Mesothelial cell of epicardium (in vitro differentiated cells): ENCODE data around the gene OGDH. TPM values are rescaled to one million over a fixed set of nuclear protein-coding genes. Genes with fewer than 3 reads are reported as not detected.

Source experiments
- DNase-seq, 2 experiments: peaks; one replicate each; pipeline ENCODE4 v3.0.0; 2021; ENCODE audit warnings: low spot score in 2 of 2; ENCODE audit not compliant: unreplicated experiment in 2 of 2
- H3K27ac Mint-ChIP-seq: 2 replicates; pipeline ENCODE4 v1.8.0; 2021; ENCODE audit warnings: mixed read lengths
- H3K27me3 Mint-ChIP-seq: 2 replicates; pipeline ENCODE4 v1.8.0; 2021; ENCODE audit warnings: low read depth, mixed read lengths
- H3K36me3 Mint-ChIP-seq: 2 replicates; pipeline ENCODE4 v1.8.0; 2021; ENCODE audit warnings: mixed read lengths
- H3K4me1 Mint-ChIP-seq: 2 replicates; pipeline ENCODE4 v1.8.0; 2021; ENCODE audit warnings: mixed read lengths
- H3K4me3 Mint-ChIP-seq: 2 replicates; pipeline ENCODE4 v1.8.0; 2021; ENCODE audit warnings: mild to moderate bottlenecking, moderate library complexity, mixed read lengths
- H3K9me3 Mint-ChIP-seq: 2 replicates; pipeline ENCODE4 v1.8.0; 2021; ENCODE audit warnings: mixed read lengths
- total RNA-seq: library from RNA; stranded (reverse); gene quantifications from 3 replicates; pipeline ENCODE4 v1.2.1, GENCODE V29; 2021
- TF ChIP-seq, protein P1 (sequence below): fragments of 200-600 bp; sonication (generic); IDR thresholded peaks from one replicate; pipeline ENCODE4 v1.5.0; 2021; ENCODE audit warnings: antibody characterized with exemption; ENCODE audit not compliant: unreplicated experiment

The OGDH gene
- total RNA-seq, 1 donor from 2014 or later: 71.2 TPM

- Mint-ChIP-seq H3K36me3 (peaks cover 40% of the 10 kb centered on the region), H3K9me3 (no peaks in the 10 kb centered on the region), H3K27ac (no peak overlapping the region), H3K4me3 (no peak overlapping the region), H3K4me1 (peaks cover 7% of the 10 kb centered on the region), H3K27me3 (no peaks in the 10 kb centered on the region)
- DNase-seq: no peak
- TF ChIP-seq, protein P1, sequence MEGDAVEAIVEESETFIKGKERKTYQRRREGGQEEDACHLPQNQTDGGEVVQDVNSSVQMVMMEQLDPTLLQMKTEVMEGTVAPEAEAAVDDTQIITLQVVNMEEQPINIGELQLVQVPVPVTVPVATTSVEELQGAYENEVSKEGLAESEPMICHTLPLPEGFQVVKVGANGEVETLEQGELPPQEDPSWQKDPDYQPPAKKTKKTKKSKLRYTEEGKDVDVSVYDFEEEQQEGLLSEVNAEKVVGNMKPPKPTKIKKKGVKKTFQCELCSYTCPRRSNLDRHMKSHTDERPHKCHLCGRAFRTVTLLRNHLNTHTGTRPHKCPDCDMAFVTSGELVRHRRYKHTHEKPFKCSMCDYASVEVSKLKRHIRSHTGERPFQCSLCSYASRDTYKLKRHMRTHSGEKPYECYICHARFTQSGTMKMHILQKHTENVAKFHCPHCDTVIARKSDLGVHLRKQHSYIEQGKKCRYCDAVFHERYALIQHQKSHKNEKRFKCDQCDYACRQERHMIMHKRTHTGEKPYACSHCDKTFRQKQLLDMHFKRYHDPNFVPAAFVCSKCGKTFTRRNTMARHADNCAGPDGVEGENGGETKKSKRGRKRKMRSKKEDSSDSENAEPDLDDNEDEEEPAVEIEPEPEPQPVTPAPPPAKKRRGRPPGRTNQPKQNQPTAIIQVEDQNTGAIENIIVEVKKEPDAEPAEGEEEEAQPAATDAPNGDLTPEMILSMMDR: no peak
These were observed 38.5 kb upstream of the OGDH start for GRCh38 chr7:44567884-44568283.

DNA sequence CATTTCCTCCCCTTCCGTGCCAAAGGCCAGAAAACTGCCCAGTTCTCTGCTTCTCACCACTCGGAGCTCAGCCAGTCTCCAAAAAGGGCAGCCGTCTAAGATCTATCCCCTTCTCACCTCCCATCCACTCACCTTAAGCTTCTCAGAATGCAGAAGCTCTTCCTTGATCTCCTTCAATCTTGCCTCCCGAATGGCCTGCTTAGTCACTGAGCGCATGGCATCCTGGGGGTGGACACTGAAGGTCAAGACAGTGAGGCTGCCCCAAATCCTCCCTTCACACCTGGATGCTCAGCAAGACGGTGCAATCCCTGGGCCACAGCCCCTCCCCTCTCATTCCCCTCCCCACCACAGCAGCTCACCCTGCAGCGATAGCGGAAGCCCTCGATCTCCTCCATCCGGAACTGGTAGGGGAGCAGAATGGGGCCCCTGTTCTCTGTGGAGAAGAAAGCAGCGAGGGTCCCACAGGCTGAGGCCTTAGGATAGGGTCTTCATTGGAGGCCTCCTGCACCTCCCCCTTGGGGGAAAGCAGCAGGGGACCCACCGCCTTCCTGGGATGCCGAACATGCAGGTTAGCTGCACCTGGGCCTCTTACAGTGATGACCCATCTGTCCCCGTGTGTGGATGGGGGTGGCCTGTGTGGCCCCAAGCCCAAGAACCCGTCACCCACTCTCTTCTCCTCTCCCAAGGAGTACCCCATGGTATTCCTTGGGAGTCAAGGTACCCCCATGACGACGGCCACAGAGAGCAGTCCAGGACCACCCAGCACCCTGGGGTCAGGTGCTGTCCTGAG is 37.5 kb upstream of the OGDH start:
- peaks cover 15% of the 10 kb centered on the region for H3K4me1 Mint-ChIP-seq
- H3K4me3 Mint-ChIP-seq: no peak overlapping the region
- H3K9me3 Mint-ChIP-seq: no peaks in the 10 kb centered on the region
- TF ChIP-seq, protein P1: no peak
- DNase-seq: no peak
- no peak overlapping the region for H3K27ac Mint-ChIP-seq
- H3K27me3 Mint-ChIP-seq: no peaks in the 10 kb centered on the region
- peaks cover 35% of the 10 kb centered on the region for H3K36me3 Mint-ChIP-seq

- Mint-ChIP-seq H3K36me3 (peaks cover 30% of the 10 kb centered on the region), H3K27me3 (no peaks in the 10 kb centered on the region), H3K9me3 (no peaks in the 10 kb centered on the region), H3K27ac (no peak overlapping the region), H3K4me3 (no peak overlapping the region), H3K4me1 (peaks cover 22% of the 10 kb centered on the region)
- TF ChIP-seq, protein P1: no peak
- DNase-seq: no peak
These were observed 36.5 kb upstream of the OGDH start for GRCh38 chr7:44569959-44570358.

DNA sequence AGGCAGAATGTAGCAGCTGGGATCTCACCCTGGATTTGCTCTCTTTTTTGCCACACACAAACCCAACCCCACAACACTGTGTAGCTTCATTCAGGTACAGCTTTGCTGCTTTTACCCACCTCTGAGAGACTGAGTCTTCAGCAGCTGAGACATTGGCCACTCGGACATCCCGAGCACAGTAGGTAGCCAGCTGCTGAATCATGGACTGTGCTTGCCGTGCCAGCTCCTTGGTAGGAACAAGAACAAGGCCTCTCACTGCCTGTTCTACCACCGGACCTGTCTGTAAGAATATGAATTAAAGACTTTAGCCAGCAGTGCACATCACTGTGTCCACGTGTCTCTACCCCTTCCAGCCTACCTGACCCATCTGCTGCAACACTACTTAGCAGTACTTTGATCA is 33.7 kb upstream of the OGDH start:
- TF ChIP-seq, protein P1: no peak
- Mint-ChIP-seq H3K4me3 (peak overlapping the region; percentile 98), H3K27ac (peak overlapping the region; percentile 98), H3K9me3 (no peaks in the 10 kb centered on the region), H3K36me3 (peaks cover 27% of the 10 kb centered on the region), H3K27me3 (no peaks in the 10 kb centered on the region), H3K4me1 (peaks cover 27% of the 10 kb centered on the region)
- DNase-seq: no peak

DNA sequence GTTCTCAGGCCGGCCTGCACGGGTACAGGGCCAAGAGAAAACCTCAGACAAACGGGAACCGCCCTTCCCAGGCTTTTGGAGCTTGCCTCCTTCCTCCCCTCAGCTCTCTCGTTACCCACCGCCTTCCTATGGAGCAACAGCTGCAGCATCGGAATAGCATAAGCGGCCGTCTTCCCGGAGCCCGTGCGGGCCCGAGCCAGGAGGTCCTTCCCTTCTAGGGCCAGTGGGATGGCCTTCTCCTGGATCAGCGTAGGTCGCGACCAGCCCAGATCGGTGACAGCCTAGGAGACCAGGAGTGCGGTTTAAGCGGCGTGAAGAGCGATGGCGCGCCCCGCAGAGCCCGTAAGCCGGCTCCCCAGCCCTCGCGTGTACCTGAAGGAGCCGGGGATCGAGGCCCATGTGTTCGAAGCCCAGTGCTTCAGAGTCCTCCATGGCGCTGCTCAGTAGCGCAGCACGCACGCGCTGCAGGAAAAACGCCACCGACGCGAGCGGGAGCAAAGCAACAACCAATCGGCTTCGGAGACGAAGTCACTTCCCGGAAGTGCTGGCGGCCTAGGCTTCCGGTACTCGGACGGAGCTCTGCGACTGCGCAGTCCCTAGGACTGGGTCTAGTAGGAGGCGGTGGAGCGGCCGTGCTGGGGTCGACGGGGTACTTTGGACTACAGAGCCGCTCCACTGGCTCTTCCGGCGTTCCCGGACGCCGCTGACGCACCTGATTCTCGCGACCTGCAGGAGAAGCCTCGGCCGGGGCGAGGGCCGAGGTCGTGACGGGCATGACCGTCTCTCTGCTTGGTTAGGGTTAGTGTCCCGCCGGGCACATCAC is 32.8 kb upstream of the OGDH start, which contains the start of gene DDX56:
Gene DDX56, minus strand, starts transcription at position 445 of the 823 bp plus-strand sequence. Its CDS starts 13 bp downstream, at position 432.
- Mint-ChIP-seq H3K4me1 (peaks cover 27% of the 10 kb centered on the region), H3K27me3 (no peaks in the 10 kb centered on the region), H3K4me3 (peak within 1 kb of the TSS; percentile 98), H3K36me3 (peaks cover 28% of the 10 kb centered on the region), H3K27ac (peak within 1 kb of the TSS; percentile 98), H3K9me3 (no peaks in the 10 kb centered on the region)
- DNase-seq: peak; percentile 87 to 88
- TF ChIP-seq, protein P1: no peak
